Skin epidermis (tissue), 12 donors: ENCODE data around the gene DNM1L.

Experiments
- H3K27ac ChIP-seq, 21 experiments: fragments of 200-600 bp; sonication (generic) in 11 of 21; one replicate each; pipeline ENCODE4 v1.5.0; 2020; ENCODE audit warnings: mild to moderate bottlenecking in 3 of 21, inconsistent platforms in 2 of 21, moderate library complexity in 2 of 21
- H3K4me3 ChIP-seq, 7 experiments: fragments of 200-600 bp; sonication (generic) in 2 of 7; one replicate each; pipeline ENCODE4 v1.5.0; 2020; ENCODE audit warnings: inconsistent platforms in 2 of 7, mild to moderate bottlenecking in 2 of 7, moderate library complexity in 1 of 7

DNM1L gene

DNA sequence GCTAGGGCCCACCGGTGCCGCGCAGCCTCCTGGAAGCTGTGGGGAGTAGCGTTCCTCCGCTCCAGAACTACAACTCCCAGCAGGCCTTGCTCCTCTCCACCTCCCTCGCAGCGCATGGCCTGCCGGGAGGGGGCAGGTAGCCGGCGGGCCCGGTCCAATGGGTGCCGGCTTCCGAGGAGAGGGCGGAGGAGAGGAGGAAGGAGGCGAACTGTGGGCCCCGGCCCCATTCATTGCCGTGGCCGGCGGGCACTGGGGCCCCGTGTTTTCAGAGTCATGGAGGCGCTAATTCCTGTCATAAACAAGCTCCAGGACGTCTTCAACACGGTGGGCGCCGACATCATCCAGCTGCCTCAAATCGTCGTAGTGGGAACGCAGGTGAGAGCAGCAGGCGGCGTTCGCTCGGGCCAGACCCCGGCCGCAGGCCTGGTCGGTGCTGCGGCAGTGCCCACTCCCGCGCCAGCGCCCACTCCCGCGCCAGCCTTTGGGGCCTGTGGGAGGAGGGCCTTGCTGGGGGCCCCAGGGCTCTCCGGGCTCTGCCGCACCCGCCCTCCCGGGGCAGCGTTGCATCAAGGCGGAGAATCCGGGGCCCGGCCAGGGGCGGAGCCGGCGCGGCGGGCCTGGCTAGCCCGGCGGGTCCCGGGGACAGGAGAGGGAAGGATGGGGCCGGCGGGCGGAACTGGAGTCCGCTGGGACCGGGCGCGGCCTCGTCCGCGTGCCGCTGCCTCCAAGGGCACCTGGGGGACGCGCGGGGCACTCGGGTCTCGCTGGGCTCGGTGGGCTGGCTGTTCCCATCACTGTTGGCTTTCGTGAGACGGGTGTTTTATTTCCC, at the start of gene DNM1L:
DNM1L (plus strand) TSS at position 211 of the 829 bp plus-strand sequence; CDS start at position 274, 63 bp downstream.
- H3K4me3 ChIP-seq = peak within 1 kb of the TSS; percentile 65 to 100 (median 88)
- peak within 1 kb of the TSS; percentile 65 to 97 (median 91) for H3K27ac ChIP-seq

DNA sequence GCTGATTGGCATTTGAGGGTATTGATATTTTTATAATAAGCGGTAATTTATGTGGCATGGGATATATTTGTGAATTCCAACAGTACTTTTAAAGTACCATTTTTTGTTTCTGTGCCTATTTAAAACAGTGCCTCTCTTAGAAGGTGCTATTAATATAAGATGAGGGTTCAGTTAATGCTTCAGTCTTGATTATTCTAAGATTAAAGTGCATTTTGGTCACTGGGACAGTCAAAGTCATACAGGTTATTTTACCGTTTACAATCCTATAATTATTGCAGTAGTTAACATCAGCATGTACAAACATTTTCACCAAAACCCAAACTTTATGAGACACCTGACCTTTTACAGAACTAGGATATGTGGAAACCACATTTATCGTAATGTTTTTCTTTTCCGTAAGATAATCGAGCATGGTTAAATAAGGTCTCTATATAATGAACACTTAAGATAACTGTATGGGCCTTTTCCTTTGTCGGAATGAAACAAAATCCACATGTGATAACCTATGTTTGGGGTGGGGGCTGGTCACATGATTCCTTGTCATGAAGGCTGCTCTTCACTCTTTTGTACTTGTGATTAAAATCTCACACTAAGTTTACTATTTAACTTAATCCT, 37.7 kb upstream of the DNM1L start:
- H3K27ac ChIP-seq = no peak overlapping the region
- no peak overlapping the region for H3K4me3 ChIP-seq

DNA sequence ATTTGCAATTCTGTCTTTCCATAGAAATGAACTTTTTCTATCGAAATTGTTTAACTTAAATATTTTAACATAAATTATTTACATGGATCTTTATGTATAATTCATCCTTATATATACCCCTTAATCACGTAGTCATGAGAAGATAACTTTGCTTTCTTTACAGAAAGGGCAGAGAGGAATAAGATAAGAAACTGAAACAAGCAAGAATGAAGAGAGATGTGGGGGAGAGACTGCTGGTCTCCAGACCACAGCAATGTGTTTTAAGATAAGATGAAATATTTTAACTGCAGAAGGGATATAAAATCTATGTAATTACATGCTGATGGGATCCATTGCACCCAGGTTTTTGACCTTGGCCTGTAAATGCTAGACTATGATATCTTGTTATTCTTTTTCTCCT, 34.7 kb upstream of the DNM1L start:
- no peak overlapping the region for H3K27ac ChIP-seq
- H3K4me3 ChIP-seq = no peak overlapping the region

DNA sequence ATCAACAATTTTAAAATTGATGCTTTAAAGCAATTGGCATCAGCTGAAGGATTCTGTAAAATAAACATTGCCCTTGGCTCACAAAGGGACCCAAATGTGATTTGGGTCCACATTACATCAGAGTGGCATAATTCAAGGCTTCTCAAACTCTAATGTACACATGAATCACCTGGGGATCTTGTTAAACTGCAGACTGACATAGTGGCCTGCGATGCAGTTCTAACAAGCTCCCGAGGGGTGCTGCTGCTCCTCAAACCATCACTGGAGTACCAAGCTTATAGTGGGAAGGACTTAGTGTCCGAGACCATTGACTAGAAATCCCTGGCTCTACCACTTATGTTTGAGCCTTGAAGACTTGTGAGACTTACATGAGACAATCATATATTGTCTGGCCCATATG, 31.8 kb upstream of the DNM1L start:
- H3K4me3 ChIP-seq = no peak overlapping the region
- H3K27ac ChIP-seq = no peak overlapping the region

DNA sequence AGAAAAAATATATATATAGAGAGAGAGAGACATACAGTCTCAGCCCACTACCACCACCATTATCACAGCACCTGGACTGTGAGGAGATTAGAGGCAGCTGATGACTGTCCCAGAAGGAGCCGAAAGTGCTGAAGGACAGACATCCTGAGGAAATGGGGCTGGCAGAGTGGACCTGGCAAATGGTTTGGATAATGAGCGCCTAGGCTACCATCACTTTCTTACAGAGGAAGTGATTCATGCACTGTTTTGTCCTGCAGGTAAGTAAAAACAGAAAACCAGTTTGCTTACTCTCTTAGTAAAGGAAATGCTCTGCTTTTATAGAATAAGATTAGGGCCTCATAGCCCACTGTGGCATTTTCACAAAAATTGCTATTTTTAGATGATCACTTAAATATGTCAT, 28.6 kb upstream of the DNM1L start:
- H3K4me3 ChIP-seq = no peak overlapping the region
- no peak overlapping the region for H3K27ac ChIP-seq

DNA sequence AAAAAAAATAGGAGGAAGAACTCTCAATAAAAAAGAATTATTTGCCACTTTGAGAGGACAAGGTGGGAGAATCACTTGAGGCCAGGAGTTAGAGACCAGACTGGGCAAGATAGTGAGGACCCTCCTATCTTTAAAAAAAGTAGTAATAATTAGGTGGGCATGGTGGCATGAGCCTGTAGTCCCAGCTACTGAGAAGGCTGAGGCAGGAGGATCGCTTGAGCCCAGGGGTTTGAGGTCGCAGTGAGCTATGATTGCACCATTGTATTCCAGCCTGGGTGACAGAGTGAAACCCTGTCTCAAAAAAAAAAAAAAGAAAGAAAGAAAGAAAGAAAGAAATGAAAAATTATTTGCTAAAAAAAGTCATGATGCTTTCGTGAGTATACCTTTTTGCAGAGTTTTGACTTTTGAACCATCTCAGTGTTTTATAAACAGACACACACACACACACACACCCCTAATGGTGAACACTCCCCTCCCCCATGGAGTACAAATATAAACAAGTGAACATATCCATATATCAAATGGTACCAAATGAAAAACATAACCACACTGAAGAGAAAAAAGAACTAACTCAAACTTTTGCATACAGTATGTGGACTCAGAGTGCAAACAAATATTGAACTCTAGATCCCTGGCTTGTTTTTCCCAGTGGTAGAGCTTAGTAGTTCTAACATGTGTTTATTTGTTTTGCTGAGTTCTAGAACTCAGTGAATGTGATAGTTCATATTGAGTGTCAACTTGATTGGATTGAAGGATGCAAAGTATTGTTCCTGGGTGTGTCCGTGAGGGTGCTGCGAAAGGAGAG, 27.7 kb upstream of the DNM1L start:
- Histone ChIP-seq H3K4me3 (no peak overlapping the region), H3K27ac (no peak overlapping the region)

DNA sequence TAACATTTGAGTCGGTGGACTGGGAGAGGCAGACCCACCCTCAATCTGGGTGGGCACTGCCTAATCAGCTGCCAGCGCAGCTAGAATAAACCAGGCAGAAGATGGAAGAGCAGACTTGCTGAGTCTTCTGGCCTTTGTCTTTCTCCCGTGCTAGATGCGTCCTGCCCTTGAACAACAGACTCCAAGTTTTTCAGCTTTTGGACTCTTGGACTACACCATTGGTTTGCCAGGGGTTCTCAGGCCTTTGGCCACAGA, 27.2 kb upstream of the DNM1L start:
- Histone ChIP-seq H3K4me3 (no peak overlapping the region), H3K27ac (no peak overlapping the region)

DNA sequence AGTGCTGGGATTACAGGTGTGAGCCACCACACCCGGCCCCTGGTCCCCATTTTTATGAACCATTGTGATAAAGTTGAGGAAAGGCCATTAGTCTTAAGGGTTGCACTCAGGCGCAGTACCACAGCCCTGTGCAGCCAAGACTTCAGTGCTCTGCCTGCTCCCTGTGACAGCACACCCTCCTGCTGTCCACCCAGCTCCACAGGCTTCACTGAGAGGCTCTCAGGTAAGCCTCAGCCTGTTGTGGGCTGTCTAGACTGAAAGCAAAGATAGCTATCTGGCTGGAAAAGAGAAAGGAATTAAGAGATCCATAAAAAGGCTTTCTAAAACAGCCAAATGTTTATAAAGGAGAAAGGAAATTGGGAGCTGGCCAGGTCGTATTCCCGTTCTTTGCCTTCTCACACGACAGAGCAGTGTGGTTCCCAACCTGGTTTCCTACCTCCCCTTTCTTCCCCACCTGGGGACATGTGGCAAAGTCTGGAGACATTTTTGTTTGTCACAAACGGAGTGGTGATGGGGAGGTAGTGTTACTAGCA, 19.1 kb upstream of the DNM1L start:
- Histone ChIP-seq H3K27ac (no peak overlapping the region), H3K4me3 (no peak overlapping the region)

DNA sequence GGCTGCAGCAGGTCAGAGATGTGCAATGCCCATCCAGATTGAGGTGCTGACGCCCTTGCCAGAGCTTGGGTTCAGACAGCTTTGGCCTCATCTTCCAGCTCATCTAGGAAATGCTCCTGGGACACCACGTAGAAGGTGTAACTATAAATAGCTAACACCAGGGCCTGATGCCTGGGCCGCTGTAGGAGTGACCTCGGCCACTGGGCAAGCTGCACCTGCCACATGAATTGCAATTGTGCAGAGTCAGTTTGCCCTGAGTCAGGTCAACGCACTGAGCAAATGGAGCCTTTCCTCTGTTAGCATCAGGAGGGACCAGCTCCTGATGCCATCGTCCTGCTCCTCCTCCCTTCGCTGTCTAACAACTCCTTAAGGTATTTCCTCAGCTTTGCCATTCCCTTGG, 17.4 kb upstream of the DNM1L start:
- Histone ChIP-seq H3K4me3 (no peak overlapping the region), H3K27ac (no peak overlapping the region)

DNA sequence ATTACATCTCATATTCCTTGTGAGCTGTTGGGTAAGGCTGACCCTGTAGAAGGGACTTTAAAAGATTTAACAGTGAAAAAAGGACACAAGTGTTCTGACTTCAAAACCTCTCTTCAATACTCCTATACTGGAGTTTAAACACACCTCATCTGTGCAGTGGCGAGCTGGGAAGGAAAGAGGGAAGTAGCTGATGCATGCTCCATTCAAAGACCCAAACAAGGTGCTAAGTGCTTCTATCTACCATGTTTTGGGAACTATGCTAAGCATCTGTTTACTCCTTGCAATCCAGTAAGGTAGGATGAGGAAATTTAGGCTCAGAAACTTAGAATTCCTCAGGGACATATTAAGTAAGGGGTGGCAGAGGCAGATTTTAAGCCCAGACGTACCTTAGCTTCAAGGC, 16.4 kb upstream of the DNM1L start:
- Histone ChIP-seq H3K4me3 (no peak overlapping the region), H3K27ac (no peak overlapping the region)

DNA sequence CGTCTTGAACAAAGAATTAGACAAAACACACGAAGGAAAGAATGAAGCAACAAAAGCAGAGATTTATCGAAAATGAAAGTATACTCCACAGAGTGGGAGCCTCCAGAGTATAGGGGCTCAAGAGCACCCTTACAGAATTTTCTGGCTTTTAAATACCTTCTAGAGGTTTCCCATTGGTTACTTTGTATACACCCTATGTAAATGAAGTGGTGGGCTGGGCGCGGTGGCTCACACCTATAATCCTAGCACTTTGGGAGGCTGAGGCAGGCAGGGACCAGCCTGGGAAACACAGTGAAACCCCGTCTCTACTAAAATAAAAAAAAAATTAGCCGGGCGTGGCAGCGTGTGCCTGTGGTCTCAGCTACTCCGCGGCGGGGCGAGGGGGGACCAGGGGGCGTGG, 13.1 kb upstream of the DNM1L start:
- peak overlapping the region in 4 of 7 experiments; percentile 8 to 25 (median 16) for H3K4me3 ChIP-seq
- H3K27ac ChIP-seq = no peak overlapping the region

DNA sequence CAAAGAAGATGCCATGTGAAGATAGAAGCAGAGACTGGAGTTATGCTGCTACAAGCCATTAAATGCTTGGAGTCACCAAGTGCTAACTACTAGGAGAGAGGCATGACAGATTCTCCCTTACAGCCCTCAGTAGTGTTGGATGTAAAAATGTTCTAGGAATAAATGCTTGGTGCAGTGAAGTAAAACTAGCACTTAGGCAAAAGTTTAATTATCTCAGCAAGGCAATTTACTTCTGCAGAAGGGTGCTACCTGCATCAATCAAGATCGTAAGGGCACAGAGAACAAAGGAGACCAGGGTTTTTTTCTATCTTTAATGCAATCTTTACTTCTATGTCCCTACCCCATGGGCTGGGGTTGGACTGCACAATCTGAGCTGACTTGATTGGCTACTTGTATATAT, 9.5 kb upstream of the DNM1L start:
- Histone ChIP-seq H3K27ac (no peak overlapping the region), H3K4me3 (no peak overlapping the region)

DNA sequence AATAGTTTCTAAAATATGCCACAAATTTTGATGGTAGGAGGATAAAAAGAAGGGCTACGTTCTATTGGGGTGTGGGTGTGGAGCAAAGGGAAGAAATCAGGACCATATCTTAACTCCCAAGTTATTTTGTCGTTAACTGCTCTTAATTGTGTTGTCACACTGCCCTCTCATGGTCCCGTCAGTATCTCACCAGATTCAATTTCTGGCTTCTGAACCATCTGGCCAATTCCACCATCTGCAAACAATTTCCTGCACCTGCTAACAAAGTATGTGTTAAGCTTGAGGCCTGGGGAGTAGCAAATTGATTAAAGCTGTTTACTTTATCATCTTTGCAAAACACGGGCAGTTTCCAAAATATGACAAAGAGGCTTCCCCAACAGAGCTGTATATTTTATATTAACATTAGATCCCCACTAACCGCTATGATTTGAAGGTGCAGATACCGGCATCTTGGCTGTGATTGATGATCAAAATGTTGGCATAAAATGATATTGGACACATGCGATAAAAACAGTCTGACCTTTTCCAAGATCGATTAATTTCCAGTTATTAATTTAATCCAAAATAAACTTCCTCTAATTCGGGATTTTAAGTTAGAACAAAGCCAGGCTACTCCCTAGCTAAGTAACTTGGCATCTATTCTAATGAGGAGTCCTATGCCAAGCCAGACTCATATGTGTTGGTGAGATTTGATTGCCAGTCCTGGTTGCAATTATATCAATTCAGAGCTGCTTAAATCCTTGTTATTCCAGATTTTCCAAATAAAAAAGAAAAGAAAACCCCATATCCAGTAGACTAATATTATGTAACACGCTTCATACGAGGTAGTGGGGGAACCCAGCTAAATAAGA, 6.9 kb upstream of the DNM1L start:
- Histone ChIP-seq H3K27ac (no peak overlapping the region), H3K4me3 (no peak overlapping the region)

DNA sequence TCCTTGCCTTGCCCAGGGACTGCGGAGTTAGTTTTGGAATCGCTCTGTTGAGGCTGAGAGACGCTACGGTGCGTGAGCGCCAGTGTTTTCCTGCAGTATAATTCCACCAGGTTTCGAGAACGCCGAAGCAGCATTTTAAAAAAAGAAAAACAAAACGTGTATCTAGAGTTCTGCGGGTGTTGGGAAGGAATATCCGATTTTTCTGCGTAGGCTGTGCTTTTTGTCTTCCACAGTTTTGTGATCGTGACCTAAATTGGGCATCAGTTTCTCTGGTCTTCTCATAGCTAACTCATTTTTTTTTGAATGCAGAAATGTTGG, 778 bp downstream of the DNM1L start:
- H3K4me3 ChIP-seq = peak overlapping the region; percentile 65 to 100 (median 88)

DNA sequence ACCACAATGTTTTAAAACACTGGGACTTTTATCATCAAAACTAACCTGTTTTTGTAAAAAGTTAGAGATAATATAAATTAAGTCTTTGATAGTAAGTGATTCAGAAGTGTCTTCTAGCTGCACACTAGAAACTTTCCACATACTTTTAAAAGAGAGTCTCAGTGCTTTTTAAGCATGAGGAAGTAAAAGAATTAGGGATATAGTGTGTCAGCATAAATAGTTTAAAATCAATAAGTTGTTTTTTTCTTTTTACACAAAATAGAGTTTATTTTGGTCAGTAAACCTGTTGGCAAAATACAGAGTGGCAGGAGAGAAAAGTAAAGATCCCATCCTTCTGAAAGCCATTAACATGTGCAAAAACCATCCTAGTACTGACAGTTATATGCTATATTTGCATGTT, 1.7 kb downstream of the DNM1L start:
- Histone ChIP-seq H3K4me3 (no peak overlapping the region), H3K27ac (peak overlapping the region in 1 of 21 experiments; percentile 96)

More for the DNA sequence above, 778 bp downstream of the DNM1L start:
- peak overlapping the region; percentile 65 to 97 (median 91) for H3K27ac ChIP-seq

DNA sequence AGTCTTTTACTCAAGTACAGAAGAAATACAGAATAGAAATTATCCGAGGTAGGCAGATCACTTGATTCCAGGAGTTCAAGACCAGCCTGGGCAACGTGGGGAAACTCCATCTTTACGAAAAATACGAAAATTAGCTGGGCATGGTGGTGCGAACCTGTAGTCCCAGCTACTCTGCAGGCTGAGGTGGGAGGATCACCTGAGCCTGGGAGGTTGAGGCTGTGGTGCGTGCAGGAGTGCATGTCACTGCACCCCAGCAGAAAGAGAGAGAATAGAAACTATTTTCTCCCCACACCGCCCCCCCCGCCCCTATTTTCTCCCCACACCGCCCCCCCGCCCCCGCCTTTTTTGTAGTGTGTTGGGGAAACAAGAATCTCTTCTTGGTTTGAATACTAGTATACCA, 2.2 kb downstream of the DNM1L start:
- H3K27ac ChIP-seq = no peak overlapping the region
- H3K4me3 ChIP-seq = no peak overlapping the region

DNA sequence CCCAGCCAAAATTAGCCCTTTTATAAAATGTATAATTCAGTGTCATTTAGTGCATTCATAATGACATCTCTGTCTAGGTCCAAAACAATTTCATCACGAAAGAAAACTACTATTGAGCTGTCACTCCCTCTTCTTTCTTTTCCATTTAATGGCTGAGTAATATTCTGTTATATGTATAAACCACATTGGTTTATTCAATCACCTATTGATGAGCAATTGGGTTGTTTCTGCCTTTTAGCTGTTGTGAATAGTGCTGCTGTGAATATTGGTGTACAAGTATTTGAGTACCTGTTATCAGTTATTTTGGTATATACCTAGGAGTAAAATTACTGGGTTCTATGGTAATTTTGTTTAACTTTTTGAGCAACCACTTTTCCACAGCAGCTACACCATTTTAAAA, 7.2 kb downstream of the DNM1L start:
- no peak overlapping the region for H3K4me3 ChIP-seq

DNA sequence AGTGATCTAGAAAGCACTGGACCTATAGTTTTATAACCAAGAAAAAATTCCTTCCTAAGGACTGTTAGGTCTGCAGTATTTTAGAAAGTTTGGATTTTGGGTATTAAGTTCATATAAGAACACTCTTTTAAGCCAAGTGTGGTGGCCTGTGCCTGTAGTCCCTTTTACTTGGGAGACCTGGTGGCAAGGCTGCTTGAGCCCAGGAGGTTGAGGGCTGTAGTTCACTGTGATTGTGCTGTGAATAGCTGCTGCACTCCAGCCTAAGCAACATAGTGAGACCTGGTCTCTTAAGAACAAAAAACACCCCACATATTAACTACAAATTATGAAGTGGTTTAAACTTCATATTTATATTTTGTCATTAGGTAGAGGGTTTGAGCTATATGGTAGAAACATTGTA, 9.7 kb downstream of the DNM1L start:
- no peak overlapping the region for H3K4me3 ChIP-seq
- no peak overlapping the region for H3K27ac ChIP-seq

More for the DNA sequence above, 7.2 kb downstream of the DNM1L start:
- no peak overlapping the region for H3K27ac ChIP-seq

DNA sequence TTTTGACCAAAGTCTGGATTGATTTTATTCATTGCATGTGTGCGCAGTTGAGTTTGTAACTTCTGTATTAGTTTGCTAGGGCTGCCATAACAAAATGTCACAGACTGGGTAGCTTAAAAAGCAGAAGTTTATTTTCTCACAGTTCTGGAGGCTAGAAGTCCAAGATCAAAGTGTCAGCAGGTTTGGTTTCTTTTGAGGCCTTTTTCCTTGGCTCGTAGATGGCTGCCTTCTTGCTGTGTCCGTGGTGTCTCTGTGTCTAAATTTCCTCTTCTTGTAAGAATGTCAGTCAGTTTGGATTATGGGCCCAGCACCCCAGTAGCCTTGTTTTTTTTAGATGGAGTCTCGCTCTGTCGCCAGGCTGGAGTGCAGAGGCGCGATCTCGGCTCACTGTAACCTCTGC, 11.8 kb downstream of the DNM1L start:
- Histone ChIP-seq H3K4me3 (no peak overlapping the region), H3K27ac (no peak overlapping the region)

DNA sequence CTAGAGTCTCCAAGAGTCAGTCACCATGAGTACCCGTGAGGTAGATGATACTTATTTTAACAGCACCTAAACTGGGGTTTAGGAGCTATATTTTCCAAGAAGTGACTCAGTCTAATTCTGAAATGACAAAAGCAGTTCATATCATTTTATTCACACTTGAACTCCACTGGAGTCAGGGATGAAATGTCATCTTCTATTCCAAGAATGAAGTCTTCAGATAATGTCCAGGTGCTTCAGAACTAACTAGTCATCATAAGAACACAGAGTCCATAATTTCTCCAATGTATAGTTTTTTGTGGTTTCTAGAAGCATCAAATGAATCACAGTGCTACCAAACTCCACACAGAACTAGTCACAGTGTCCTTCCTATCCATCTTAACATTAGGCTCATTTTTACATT, 13.3 kb downstream of the DNM1L start:
- Histone ChIP-seq H3K27ac (no peak overlapping the region), H3K4me3 (no peak overlapping the region)
